ENCODE measurements around the gene CAPN1.

Gene CAPN1

DNA sequence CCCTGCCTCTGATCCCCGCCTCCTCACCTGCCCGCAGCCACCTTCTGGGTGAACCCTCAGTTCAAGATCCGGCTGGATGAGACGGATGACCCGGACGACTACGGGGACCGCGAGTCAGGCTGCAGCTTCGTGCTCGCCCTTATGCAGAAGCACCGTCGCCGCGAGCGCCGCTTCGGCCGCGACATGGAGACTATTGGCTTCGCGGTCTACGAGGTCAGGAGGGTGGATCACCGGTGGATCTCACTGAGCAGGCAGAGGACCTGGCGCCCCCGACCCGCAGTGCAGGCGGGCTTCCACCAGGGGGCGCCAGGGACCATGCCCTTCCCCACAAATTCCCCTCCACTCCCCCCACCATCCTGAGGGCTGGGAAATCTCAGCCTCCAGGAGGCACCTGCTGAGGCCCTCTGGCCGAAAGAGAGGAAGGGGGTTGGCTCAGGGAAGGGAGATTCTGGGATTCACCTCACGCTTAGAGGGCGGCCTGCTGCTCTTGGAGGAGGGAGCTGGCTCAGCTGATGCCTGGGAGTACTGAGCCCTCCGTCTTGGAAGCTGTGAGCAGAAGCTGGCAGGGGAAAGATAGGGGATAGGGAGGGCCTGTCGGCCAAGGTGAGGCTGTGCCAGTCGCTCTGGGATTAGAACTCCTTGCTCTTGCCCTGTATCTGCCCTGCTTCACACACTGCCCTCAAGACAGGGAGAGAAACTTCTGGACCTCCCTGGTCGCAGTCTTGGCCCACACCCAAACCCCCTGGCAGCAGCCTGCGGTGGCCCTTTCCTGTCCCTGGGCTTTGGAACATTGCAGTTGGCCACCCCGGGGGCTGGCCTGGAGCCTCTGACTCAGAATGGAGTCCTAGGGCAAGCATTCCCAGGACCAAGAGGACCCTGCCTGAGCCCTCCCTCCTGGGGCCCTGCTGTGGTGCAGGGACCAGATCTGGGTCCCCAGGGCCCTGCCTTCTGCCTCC lies 23.2 kb downstream of the CAPN1 start:
- peak; percentile 52 for DNase-seq

DNA sequence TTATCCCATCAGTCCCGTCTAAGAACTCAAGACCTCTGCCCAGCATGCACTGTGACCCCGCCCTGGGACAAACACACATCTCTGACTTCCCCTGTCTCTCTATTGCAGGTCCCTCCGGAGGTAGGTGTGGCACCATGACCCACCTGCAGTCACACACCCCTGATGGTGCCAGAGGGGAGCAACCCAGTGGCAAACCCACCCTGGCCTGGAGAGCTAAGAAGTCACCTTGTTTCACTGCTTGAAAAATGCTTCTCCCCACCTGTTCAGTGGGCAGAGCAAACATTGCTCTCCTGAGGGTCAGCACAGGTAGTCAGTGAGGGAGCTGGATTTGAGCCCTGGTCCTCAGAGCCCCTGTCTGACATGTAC lies 23.9 kb downstream of the CAPN1 start:
- DNase-seq = no peak

DNA sequence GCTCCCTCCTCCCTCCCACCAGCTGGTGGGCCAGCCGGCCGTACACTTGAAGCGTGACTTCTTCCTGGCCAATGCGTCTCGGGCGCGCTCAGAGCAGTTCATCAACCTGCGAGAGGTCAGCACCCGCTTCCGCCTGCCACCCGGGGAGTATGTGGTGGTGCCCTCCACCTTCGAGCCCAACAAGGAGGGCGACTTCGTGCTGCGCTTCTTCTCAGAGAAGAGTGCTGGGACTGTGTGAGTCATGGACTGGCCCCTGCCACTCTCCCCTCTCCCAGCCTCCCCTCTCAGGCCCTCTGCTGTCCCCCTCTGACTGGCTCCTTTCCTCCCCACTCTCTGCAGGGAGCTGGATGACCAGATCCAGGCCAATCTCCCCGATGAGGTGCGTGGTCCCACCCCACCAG lies 24.7 kb downstream of the CAPN1 start:
- no peak for DNase-seq

DNA sequence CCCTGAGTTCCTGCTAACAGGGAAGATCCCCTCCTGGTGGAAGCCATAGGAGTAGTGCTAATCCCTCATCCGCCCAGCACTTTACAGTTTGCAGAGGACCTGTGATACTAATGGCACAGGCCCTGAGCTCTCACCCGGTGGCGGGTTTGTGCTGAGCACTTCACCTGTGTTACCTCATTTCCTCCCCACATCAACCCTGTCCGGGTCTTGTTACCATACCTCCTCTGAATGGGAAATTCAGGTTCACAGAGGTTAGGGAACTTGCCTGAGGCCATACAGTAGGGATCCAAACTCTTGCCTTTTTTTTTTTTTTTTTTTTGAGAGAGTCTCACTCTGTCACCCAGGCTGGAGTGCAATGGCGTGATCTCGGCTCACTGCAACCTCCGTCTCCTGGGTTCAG lies 25.2 kb downstream of the CAPN1 start:
- DNase-seq = no peak

DNA sequence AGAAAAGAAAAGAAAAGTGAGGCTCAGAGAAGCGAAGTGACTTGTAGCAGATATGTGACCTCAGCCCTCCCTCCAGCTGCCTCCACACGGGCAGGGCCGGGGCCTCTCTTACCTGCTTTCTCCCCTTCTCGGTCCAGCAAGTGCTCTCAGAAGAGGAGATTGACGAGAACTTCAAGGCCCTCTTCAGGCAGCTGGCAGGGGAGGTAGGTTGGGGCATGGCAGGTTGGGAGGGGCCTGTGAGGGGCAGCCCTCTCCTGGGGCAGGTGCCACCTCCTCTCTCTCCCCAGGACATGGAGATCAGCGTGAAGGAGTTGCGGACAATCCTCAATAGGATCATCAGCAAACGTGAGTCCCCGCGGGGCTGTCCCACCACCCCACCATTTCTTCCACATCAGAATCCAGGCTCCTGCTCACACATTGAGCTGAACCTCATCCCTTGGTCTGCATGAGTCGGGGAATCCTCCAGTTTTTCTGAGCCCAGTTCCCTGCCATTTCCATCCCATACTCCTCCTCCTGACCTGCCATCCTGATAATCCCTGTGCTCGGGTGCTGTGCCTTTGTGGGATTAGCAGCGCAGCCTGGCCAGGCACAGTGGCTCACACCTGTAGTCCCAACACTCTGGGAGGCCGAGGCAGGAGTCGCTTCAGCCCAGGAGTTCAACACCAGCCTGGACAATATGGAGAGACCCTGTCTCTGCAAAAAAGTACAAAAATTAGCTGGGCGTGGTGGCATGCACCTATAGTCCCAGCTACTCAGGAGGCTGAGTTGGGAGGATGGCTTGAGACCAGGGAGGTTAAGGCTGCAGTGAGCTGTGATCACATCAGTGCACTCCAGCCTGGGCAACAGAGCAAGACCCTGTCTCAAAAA lies 26.4 kb downstream of the CAPN1 start:
- no peak for DNase-seq

DNA sequence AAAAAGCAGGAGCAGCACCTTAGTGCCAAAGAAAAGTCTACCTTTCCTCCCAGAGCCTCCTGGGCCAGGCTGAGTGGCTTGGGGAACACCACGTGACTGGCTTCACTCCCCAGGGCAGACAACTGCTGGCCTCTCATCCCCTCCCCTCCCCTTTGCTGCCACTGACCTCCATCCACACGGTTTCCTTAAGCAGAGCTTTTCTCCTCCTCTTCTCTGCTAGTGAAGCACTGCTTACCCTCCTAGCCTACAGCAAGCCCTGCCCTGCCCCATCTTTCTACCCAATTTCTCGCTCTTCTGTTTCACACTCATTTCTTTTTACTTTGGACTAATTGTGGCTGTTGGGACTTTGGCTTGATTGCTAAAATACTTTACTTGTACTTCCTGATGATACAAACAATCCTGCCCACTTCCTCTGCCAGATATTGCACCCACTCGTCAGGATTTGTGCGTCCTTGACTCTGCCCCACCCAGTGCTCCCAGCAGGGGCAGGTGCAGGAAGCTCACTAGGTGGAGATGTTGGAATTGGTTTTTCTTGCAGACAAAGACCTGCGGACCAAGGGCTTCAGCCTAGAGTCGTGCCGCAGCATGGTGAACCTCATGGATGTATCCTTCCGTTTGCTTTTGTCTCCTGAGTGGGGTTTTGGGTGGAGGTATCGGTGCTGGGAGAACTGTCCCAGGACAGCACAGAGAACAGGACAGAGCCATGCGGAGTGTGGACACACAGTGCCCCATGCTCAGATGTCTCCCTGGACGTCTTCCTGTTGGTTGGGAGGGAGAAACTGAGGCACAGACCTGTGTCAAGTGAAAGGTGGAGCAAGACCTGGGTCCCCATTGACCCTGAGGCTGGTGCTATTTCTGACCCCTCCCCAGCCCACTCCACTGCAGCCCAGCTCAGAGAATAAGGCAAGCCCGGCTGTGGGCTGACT lies 27.3 kb downstream of the CAPN1 start:
- no peak for DNase-seq

DNA sequence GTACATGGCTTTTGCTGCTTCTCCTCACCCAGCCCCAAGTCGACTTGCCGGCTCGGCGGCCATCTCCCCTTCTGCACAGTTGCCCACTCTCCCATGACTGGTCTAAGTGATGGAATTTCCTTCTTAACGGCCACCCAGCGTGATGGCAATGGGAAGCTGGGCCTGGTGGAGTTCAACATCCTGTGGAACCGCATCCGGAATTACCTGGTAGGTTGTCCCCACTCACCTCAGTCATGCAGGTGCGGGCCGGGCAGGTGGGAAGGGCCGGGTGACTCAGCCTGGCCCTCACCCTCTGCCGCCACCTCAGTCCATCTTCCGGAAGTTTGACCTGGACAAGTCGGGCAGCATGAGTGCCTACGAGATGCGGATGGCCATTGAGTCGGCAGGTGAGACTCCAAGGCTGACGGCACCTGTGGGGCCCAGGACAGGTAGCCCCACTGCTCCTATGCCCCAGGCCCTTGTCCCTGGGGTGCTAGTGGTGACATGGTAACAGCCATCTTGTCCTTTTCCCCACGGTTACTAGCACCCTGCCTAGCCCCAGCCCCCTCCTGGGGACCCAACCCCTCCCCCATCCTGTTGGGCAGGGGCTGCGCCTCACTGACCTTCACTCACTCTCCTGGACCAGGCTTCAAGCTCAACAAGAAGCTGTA lies 28.1 kb downstream of the CAPN1 start:
- no peak for DNase-seq

DNA sequence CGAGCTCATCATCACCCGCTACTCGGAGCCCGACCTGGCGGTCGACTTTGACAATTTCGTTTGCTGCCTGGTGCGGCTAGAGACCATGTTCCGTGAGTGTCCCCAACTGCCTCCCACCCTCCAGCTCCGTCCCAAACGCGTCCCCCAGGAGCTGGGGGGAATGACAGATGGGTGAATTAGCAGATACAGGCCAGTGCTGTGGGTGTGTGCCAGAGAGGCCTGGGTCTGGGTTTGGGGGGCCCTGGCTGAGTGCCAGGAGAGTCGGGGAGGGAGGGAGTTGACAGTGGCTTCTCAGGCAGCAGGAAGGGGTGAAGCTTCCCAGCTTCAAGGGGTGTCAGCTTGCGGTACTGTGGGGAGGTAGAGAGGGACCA lies 28.6 kb downstream of the CAPN1 start:
- DNase-seq = no peak

DNA sequence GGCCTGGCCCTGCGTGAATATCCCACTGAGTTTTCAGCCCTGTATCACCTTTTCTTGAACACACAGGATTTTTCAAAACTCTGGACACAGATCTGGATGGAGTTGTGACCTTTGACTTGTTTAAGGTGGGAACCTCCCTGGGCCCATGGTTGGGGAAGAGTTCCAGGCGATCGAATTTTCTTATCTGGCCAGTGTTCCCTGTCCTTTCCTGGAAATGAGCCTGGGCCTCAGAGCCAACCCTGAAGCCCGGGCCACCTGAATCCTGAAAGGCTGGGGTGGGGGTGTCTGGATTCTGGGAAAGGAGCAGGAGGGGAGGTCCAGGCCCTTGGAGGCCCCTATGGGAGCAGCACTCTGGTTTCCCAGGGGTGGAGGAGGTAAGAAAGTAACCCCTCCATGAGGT lies 29.0 kb downstream of the CAPN1 start:
- DNase-seq = no peak

DNA sequence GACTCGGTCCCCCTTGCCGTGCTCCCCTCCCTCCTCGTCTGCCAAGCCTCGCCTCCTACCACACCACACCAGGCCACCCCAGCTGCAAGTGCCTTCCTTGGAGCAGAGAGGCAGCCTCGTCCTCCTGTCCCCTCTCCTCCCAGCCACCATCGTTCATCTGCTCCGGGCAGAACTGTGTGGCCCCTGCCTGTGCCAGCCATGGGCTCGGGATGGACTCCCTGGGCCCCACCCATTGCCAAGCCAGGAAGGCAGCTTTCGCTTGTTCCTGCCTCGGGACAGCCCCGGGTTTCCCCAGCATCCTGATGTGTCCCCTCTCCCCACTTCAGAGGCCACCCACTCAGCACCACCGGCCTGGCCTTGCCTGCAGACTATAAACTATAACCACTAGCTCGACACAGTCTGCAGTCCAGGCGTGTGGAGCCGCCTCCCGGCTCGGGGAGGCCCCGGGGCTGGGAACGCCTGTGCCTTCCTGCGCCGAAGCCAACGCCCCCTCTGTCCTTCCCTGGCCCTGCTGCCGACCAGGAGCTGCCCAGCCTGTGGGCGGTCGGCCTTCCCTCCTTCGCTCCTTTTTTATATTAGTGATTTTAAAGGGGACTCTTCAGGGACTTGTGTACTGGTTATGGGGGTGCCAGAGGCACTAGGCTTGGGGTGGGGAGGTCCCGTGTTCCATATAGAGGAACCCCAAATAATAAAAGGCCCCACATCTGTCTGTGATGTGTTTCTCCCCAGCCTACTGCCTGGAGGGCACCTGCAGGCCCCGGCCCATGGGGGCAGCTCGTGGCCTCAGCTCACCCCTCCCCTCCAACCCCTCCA lies 29.8 kb downstream of the CAPN1 start:
- no peak for DNase-seq

DNA sequence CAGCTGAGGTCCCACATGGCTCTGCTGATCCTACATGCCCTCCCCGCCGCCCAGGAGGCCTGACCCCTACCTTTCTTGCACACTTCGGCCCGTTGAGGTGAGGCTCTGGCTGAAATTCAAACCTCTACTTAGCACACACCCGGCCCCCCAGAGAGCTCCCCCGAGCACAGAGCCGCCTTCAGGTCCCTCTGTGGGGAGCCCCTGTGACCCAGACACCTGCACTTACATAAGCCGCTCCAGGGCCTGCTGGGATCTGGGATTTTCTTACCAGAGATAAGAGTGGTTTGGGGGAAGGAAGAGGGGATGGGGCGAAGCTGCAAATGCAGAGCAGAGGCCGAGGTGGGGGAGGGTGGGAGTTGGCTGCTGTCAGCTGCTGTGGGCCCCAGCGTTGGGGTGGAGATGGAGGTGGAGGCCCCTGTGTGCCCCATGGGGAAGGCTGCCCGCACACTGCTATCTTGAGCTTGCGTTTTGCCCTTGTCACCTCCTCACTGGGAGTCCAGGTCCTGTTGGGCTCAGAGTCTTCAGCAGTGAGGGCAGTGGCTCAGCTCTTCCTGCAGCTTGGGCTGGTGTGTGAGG lies 30.6 kb downstream of the CAPN1 start:
- DNase-seq = no peak

DNA sequence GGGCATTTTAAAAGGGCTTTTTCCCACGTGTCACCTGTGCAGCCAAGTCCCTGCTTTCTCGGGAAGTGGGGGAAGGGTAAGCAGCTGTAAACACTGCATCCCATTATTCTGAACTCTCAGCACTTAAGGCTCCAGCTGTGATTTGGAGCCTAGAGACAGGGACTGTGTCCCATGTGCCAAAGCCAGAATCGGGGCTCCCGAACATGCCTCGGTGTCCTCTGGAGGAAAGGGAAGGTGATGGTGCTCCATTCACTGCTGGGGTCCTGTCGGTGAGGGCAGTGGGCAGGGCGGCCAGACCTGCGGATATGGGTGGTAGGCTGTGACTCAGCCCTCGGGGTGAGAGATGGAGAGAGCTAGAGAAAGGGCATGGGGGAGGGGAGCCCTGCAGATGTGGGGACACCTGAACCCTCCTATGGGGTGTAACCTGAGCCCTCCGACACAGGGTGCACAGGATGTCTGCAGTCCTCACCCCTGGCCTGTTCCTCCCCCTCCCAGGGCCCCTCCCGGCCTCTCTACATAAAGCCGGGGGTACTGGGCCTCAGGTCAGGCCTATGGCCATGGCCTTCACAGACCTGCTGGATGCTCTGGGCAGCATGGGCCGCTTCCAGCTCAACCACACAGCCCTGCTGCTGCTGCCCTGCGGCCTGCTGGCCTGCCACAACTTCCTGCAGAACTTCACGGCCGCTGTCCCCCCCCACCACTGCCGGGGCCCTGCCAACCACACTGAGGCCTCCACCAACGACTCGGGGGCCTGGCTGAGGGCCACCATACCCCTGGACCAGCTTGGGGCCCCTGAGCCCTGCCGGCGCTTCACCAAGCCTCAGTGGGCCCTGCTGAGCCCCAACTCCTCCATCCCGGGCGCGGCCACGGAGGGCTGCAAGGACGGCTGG lies 31.8 kb downstream of the CAPN1 start:
- peak; percentile 23 for DNase-seq

DNA sequence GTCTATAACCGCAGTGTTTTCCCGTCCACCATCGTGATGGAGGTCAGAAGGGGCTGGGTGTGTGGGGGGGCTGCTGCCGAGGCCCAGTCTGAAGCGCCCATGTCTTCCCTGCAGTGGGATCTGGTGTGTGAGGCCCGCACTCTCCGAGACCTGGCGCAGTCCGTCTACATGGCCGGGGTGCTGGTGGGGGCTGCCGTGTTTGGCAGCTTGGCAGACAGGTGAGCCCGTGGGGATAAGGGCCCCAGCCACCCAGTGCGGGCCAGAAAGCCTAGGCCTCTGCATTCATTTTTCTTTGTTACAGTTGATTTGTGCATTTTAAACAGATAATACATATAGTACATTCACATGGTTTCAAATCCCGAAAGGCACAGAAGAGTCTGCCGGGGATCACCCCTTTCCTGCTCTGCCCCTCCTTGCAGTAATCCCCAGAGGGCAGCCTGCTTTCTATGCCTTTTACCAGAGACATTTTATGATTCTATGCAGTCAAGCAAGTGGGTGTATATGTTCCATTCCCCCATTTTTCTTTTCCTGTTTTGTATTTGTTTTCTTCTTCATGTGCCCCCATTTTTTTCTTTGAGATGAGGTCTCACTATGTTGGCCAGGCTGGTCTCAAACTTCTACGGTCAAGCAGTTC lies 32.6 kb downstream of the CAPN1 start:
- no peak for DNase-seq

DNA sequence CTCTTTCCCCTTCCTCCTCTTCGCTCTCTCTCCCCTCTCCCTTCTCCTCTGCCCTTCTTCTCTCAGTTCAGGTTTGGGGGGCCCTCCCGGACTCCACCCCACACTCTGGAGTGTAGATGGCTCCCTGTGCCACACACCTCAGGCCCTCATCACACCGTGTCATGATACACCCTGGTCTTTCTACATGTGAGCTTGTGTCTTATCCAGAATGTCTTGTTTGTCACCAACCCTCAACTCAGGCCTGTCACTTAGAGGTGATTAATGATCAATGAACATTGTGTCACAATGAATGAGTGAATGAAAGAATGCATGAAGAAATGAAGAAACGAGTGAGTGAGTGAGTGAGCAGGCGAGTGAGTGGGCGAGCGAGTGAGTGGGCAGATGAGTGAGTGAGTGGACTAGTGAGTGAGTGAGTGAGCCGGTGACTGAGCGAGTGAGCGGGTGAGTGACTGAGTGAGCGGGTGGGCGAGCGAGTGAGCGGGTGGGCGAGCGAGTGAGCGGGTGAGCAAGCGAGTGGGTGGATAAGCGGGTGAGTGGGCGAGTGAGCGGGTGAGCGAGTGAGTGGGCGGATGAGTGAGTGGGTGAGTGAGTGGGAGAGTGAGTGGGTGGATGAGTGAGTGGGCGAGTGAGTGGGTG lies 33.8 kb downstream of the CAPN1 start:
- no peak for DNase-seq

DNA sequence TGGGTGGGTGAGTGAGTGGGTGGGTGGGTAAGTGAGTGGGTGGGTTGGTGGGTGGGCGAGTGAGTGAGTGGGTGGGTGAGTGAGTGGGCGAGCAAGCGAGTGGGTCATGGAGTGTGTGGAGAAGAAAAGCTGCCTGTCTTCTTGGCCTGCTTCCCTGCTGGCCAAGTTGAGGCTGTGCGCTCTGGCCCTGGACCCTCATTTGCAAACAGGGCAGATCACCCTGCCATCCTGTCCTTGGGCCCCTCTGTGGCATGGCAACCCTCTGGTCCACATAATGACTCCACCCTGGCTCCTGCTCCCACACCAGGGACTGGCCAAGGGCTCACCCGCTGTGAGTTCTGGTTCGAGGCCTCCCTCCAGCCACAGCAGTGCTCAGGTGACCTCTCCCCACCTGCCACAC lies 35.1 kb downstream of the CAPN1 start:
- DNase-seq = no peak

DNA sequence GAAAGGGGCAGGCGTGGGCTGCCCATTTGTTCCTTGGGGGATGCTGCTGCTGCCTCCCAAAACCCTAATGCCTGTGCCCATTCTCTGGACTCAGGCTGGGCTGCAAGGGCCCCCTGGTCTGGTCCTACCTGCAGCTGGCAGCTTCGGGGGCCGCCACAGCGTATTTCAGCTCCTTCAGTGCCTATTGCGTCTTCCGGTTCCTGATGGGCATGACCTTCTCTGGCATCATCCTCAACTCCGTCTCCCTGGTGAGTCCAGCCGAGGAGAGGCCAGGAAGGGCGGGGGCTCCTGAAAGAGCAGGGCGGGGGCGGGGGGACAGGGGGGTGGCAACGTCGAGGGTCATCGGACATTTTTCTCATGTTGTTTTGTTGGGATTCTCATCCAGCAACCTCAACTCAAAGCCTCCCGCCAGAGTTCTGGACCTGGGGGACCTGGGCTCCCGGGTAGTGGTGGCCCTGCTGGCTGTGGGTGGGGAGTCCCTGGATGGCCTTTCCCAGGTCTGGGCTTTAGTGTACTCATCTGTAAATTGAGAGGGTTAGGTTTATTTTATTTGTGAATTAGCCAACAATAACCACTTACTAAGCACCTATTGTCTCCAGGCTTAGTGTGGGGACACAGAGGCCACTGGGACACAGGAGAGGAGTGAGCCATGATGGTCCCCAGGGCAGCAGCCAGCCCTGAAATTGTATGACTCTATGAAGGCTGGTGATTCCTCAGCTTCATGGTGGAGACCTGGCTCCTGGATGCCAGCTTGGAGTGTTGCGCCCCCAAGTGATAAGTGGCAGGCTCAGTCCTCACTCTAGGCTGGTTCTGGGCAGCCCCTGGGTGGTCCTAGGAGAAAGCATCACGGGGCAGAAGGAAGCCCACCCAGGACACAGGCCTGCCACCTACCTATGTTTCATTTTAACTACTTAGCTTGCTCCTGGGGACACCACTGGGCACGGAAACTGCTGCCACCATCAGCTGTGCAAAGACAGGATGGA lies 36.0 kb downstream of the CAPN1 start:
- DNase-seq = no peak

DNA sequence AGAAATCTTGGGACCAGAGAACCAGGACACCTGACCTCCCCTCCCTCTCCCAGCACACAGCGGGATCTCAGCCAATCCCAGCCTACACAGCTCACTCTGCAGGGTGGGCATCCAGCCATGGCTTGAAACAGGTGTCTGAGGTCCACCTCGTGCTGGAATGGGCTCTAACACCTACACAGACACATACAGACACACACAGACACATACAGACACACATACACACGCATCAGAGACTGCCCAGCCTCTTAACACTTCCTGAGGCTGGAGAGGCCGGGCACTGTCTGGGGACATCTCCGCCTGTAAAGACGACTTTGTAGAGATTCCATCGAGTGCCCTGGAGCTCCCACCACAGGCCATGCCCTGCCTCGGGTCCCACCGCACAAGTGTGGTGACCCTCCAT lies 36.7 kb downstream of the CAPN1 start:
- no peak for DNase-seq

DNA sequence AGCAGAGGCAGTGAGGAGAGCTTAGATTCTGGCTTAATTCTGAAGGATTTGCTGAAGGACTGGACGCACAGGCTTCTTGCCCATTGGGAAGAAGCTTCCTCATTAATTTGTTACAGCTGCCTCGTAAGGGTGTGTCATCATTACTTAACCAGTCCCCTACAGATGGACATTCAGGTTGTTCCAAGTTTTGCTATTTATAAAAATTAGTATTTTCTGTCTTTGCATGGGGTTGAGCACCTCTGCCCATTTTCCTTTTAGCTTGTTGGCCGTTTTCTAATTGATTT lies 38.1 kb downstream of the CAPN1 start:
- no peak for DNase-seq

Measured in activated CD4-positive, alpha-beta T cell treated with anti-CD3 and anti-CD28 coated beads, Interleukin-10, Interleukin-2, amounts not matched to agents 100 ng/mL and 50 ng/mL, durations not matched to agents 16 hours and 8 hours (primary cell).